Tibial nerve (tissue), 3 donors: ENCODE results near the gene ARHGAP6.

ENCODE experiments used
- CTCF ChIP-seq, 5 experiments: fragments of 200-600 bp in 3 of 5; fragments of 450-650 bp in 2 of 5; sonication (generic) in 3 of 5; IDR thresholded peaks; one replicate each; pipeline ENCODE4 v1.5.1; 2016 to 2019; ENCODE audit warnings: antibody characterized with exemption in 5 of 5, mild to moderate bottlenecking in 3 of 5, moderate library complexity in 2 of 5
- POLR2A ChIP-seq, 2 donors: fragments of 450-650 bp; IDR thresholded peaks; one replicate each; pipeline ENCODE4 v1.6.1; 2017; ENCODE audit warnings: antibody characterized with exemption in 2 of 2, mild to moderate bottlenecking in 2 of 2, moderate library complexity in 2 of 2

GRCh38 chrX:11460347-11460746 is 205.4 kb downstream of the ARHGAP6 start:
- TF ChIP-seq CTCF (IDR thresholded peaks at IDR 0.05) (no peak), POLR2A (IDR thresholded peaks at IDR 0.05) (no peak)
